GM23338 (cell line): ENCODE measurements around the gene RNF31.

Source experiments
- CREB1 ChIP-seq: fragments of 250-450 bp; sonication (Bioruptor Pico); IDR thresholded peaks from 2 replicates; pipeline ENCODE4 v1.5.0; 2020; ENCODE audit warnings: low read depth, mild to moderate bottlenecking, moderate library complexity
- EZH2 ChIP-seq: fragments of 200-600 bp; sonication (generic); IDR thresholded peaks from one replicate; pipeline ENCODE4 v1.8.0; 2017; ENCODE audit warnings: antibody characterized with exemption, mild to moderate bottlenecking, low read depth; ENCODE audit not compliant: unreplicated experiment
- EZH2phosphoT487 ChIP-seq: fragments of 200-600 bp; sonication (generic); IDR thresholded peaks from one replicate; pipeline ENCODE4 v1.8.1; 2018; ENCODE audit warnings: antibody characterized with exemption; ENCODE audit not compliant: unreplicated experiment
- JUNB ChIP-seq: IDR thresholded peaks from one replicate; pipeline ENCODE4 v1.6.1; 2016; ENCODE audit warnings: antibody characterized with exemption; ENCODE audit not compliant: unreplicated experiment
- NANOG ChIP-seq: IDR thresholded peaks from 2 replicates; pipeline ENCODE4 v1.6.1; 2016; ENCODE audit warnings: antibody characterized with exemption, borderline replicate concordance
- POLR2AphosphoS5 ChIP-seq: IDR thresholded peaks from 2 replicates; pipeline ENCODE4 v1.6.1; 2016; ENCODE audit warnings: antibody characterized with exemption, low read depth
- STAT1 ChIP-seq: IDR thresholded peaks from one replicate; pipeline ENCODE4 v1.6.1; 2016; ENCODE audit warnings: antibody characterized with exemption; ENCODE audit not compliant: unreplicated experiment
- ZNF114 ChIP-seq: fragments of 250-450 bp; sonication (Bioruptor Pico); IDR thresholded peaks from 2 replicates; pipeline ENCODE4 v1.5.0; 2020; ENCODE audit warnings: mild to moderate bottlenecking, moderate library complexity
- ZNF331 ChIP-seq: fragments of 250-450 bp; sonication (Bioruptor Pico); IDR thresholded peaks from 2 replicates; pipeline ENCODE4 v1.5.0; 2020; ENCODE audit warnings: low read depth, mild to moderate bottlenecking, moderate library complexity
- TF ChIP-seq, protein P1 (sequence below), 2 experiments: fragments of 200-600 bp in 1 of 2; sonication (generic) in 1 of 2; conservative IDR thresholded peaks; 2 replicates each; pipeline versions ENCODE4 v1.5.1 to v1.6.1; 2016 to 2017; ENCODE audit warnings: antibody characterized with exemption in 2 of 2, low read depth in 2 of 2, mild to moderate bottlenecking in 2 of 2, moderate library complexity in 1 of 2
- TF ChIP-seq, protein P2 (sequence below): IDR thresholded peaks from one replicate; pipeline ENCODE4 v1.6.1; 2018; ENCODE audit warnings: antibody characterized with exemption; ENCODE audit not compliant: unreplicated experiment
- TF ChIP-seq, protein P3 (sequence below): IDR thresholded peaks from 2 replicates; pipeline ENCODE4 v1.6.1; 2016; ENCODE audit warnings: antibody characterized with exemption
- TF ChIP-seq, protein P4 (sequence below): fragments of 250-450 bp; sonication (Bioruptor Pico); IDR thresholded peaks from 2 replicates; pipeline ENCODE4 v1.5.0; 2020; ENCODE audit warnings: mild to moderate bottlenecking, moderate library complexity

DNA sequence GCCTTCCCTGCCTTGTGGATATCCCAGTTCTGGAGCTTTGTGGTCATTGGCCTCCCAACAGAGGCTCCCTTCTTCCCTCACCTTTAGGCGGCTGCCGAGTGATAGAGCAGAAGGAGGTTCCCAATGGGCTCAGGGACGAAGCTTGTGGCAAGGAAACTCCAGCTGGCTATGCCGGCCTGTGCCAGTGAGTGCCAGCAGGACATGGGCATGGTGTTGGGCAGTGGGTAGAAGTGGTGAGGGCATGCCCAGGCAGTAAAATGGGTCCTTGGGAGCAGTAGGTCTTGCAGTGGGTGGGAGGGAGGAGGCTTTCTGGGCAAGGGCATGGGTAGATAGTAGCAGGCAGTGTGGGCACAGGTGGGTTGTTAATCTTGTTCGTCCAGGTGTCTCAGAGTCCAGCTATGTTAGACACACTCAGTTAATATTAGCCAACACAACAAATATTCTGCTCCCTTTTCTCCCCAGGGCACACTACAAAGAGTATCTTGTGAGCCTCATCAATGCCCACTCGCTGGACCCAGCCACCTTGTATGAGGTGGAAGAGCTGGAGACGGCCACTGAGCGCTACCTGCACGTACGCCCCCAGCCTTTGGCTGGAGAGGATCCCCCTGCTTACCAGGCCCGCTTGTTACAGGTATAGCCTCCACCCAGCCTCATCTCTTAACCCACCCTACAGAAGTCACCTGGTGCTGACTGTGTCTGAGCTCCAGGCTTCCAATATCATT lies 12.6 kb downstream of the RNF31 start:
- TF ChIP-seq, protein P1, sequence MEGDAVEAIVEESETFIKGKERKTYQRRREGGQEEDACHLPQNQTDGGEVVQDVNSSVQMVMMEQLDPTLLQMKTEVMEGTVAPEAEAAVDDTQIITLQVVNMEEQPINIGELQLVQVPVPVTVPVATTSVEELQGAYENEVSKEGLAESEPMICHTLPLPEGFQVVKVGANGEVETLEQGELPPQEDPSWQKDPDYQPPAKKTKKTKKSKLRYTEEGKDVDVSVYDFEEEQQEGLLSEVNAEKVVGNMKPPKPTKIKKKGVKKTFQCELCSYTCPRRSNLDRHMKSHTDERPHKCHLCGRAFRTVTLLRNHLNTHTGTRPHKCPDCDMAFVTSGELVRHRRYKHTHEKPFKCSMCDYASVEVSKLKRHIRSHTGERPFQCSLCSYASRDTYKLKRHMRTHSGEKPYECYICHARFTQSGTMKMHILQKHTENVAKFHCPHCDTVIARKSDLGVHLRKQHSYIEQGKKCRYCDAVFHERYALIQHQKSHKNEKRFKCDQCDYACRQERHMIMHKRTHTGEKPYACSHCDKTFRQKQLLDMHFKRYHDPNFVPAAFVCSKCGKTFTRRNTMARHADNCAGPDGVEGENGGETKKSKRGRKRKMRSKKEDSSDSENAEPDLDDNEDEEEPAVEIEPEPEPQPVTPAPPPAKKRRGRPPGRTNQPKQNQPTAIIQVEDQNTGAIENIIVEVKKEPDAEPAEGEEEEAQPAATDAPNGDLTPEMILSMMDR (conservative IDR thresholded peaks at IDR 0.05; ENCODE audit: low read depth in 2 of 2) = no peak
- TF ChIP-seq EZH2phosphoT487 (no peak), ZNF331 (CRISPR knock-in tag) (no peak), STAT1 (no peak), EZH2 (no peak), POLR2AphosphoS5 (no peak), CREB1 (CRISPR knock-in tag) (no peak), JUNB (no peak), NANOG (no peak), ZNF114 (CRISPR knock-in tag) (no peak)
- TF ChIP-seq, protein P2, sequence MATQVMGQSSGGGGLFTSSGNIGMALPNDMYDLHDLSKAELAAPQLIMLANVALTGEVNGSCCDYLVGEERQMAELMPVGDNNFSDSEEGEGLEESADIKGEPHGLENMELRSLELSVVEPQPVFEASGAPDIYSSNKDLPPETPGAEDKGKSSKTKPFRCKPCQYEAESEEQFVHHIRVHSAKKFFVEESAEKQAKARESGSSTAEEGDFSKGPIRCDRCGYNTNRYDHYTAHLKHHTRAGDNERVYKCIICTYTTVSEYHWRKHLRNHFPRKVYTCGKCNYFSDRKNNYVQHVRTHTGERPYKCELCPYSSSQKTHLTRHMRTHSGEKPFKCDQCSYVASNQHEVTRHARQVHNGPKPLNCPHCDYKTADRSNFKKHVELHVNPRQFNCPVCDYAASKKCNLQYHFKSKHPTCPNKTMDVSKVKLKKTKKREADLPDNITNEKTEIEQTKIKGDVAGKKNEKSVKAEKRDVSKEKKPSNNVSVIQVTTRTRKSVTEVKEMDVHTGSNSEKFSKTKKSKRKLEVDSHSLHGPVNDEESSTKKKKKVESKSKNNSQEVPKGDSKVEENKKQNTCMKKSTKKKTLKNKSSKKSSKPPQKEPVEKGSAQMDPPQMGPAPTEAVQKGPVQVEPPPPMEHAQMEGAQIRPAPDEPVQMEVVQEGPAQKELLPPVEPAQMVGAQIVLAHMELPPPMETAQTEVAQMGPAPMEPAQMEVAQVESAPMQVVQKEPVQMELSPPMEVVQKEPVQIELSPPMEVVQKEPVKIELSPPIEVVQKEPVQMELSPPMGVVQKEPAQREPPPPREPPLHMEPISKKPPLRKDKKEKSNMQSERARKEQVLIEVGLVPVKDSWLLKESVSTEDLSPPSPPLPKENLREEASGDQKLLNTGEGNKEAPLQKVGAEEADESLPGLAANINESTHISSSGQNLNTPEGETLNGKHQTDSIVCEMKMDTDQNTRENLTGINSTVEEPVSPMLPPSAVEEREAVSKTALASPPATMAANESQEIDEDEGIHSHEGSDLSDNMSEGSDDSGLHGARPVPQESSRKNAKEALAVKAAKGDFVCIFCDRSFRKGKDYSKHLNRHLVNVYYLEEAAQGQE = no peak
- TF ChIP-seq, protein P3, sequence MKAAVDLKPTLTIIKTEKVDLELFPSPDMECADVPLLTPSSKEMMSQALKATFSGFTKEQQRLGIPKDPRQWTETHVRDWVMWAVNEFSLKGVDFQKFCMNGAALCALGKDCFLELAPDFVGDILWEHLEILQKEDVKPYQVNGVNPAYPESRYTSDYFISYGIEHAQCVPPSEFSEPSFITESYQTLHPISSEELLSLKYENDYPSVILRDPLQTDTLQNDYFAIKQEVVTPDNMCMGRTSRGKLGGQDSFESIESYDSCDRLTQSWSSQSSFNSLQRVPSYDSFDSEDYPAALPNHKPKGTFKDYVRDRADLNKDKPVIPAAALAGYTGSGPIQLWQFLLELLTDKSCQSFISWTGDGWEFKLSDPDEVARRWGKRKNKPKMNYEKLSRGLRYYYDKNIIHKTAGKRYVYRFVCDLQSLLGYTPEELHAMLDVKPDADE = no peak
- TF ChIP-seq, protein P4, sequence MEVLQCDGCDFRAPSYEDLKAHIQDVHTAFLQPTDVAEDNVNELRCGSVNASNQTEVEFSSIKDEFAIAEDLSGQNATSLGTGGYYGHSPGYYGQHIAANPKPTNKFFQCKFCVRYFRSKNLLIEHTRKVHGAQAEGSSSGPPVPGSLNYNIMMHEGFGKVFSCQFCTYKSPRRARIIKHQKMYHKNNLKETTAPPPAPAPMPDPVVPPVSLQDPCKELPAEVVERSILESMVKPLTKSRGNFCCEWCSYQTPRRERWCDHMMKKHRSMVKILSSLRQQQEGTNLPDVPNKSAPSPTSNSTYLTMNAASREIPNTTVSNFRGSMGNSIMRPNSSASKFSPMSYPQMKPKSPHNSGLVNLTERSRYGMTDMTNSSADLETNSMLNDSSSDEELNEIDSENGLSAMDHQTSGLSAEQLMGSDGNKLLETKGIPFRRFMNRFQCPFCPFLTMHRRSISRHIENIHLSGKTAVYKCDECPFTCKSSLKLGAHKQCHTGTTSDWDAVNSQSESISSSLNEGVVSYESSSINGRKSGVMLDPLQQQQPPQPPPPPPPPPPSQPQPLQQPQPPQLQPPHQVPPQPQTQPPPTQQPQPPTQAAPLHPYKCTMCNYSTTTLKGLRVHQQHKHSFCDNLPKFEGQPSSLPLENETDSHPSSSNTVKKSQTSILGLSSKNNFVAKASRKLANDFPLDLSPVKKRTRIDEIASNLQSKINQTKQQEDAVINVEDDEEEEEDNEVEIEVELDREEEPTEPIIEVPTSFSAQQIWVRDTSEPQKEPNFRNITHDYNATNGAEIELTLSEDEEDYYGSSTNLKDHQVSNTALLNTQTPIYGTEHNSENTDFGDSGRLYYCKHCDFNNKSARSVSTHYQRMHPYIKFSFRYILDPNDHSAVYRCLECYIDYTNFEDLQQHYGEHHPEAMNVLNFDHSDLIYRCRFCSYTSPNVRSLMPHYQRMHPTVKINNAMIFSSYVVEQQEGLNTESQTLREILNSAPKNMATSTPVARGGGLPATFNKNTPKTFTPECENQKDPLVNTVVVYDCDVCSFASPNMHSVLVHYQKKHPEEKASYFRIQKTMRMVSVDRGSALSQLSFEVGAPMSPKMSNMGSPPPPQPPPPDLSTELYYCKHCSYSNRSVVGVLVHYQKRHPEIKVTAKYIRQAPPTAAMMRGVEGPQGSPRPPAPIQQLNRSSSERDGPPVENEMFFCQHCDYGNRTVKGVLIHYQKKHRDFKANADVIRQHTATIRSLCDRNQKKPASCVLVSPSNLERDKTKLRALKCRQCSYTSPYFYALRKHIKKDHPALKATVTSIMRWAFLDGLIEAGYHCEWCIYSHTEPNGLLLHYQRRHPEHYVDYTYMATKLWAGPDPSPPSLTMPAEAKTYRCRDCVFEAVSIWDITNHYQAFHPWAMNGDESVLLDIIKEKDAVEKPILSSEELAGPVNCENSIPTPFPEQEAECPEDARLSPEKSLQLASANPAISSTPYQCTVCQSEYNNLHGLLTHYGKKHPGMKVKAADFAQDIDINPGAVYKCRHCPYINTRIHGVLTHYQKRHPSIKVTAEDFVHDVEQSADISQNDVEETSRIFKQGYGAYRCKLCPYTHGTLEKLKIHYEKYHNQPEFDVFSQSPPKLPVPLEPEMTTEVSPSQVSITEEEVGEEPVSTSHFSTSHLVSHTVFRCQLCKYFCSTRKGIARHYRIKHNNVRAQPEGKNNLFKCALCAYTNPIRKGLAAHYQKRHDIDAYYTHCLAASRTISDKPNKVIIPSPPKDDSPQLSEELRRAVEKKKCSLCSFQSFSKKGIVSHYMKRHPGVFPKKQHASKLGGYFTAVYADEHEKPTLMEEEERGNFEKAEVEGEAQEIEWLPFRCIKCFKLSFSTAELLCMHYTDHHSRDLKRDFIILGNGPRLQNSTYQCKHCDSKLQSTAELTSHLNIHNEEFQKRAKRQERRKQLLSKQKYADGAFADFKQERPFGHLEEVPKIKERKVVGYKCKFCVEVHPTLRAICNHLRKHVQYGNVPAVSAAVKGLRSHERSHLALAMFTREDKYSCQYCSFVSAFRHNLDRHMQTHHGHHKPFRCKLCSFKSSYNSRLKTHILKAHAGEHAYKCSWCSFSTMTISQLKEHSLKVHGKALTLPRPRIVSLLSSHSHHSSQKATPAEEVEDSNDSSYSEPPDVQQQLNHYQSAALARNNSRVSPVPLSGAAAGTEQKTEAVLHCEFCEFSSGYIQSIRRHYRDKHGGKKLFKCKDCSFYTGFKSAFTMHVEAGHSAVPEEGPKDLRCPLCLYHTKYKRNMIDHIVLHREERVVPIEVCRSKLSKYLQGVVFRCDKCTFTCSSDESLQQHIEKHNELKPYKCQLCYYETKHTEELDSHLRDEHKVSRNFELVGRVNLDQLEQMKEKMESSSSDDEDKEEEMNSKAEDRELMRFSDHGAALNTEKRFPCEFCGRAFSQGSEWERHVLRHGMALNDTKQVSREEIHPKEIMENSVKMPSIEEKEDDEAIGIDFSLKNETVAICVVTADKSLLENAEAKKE (CRISPR knock-in tag) = no peak
